ENCODE measurements around the gene SERPINI2.

- TF ChIP-seq GATA3 (IDR thresholded peaks at IDR 0.05; ENCODE audit: low read depth, low read length) = no peak
- no peak for TF ChIP-seq GATA2 (IDR thresholded peaks at IDR 0.05; ENCODE audit: low read depth, low read length)
Measured at GRCh38 chr3:167491621-167492020, 17.8 kb upstream of the SERPINI2 start.

Data from SH-SY5Y (cell line).